Measurements from ENCODE around the gene C20orf173.

Gene C20orf173

DNA sequence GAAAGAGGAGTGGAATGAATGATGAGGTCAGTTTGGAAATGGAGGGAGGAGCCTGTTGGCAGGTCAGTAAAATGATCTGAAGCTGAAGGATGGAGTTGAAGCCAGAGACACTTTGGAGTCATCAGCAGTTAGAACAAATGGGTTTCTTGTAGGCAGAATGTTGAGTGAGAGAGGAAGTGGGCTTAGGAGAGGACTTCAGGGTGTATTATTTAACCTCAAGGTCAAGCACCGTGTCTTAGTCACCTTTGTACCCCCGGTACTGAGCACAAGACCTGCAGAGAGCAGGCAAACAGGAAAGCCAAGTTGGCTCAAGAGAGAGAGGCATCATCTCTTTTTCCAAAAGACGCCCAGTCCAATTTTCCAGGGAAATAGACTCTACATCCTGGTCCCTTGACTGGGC lies 23.3 kb downstream of the C20orf173 start:
- no peak for DNase-seq

DNA sequence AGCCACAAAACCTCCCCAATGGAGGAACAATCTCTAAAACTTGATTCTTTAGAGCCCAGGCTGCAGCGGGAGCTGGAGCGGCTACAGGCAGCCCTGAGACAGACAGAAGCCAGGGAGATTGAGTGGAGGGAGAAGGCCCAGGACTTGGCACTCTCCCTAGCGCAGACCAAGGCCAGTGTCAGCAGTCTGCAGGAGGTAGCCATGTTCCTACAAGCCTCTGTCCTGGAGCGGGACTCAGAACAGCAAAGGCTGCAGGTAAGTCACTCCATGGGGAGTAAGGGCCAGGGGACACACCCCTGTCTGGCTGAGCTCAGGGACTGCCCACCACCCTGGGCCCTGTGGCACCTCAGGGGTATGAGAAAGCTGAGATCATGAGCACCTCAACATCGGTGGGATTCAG lies 24.7 kb downstream of the C20orf173 start:
- no peak for DNase-seq

DNA sequence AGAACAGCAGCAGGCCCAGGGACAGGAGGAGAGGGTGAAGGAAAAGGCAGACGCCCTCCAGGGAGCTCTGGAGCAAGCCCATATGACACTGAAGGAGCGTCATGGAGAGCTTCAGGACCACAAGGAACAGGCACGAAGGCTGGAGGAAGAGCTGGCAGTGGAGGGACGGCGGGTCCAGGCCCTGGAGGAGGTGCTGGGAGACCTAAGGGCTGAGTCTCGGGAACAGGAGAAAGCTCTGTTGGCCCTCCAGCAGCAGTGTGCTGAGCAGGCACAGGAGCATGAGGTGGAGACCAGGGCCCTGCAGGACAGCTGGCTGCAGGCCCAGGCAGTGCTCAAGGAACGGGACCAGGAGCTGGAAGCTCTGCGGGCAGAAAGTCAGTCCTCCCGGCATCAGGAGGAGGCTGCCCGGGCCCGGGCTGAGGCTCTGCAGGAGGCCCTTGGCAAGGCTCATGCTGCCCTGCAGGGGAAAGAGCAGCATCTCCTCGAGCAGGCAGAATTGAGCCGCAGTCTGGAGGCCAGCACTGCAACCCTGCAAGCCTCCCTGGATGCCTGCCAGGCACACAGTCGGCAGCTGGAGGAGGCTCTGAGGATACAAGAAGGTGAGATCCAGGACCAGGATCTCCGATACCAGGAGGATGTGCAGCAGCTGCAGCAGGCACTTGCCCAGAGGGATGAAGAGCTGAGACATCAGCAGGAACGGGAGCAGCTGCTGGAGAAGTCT lies 25.5 kb downstream of the C20orf173 start:
- DNase-seq: no peak

DNA sequence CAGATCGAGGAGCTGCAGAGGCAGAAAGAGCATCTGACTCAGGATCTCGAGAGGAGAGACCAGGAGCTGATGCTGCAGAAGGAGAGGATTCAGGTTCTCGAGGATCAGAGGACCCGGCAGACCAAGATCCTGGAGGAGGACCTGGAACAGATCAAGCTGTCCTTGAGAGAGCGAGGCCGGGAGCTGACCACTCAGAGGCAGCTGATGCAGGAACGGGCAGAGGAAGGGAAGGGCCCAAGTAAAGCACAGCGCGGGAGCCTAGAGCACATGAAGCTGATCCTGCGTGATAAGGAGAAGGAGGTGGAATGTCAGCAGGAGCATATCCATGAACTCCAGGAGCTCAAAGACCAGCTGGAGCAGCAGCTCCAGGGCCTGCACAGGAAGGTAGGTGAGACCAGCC lies 26.2 kb downstream of the C20orf173 start:
- DNase-seq: no peak

DNA sequence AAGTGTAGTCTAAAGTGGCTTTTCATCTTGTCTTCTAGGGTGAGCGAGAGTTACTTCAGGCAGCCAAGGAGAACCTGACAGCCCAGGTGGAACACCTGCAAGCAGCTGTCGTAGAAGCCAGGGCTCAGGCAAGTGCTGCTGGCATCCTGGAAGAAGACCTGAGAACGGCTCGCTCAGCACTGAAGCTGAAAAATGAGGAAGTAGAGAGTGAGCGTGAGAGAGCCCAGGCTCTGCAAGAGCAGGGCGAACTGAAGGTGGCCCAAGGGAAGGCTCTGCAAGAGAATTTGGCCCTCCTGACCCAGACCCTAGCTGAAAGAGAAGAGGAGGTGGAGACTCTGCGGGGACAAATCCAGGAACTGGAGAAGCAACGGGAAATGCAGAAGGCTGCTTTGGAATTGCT lies 27.1 kb downstream of the C20orf173 start:
- no peak for DNase-seq

DNA sequence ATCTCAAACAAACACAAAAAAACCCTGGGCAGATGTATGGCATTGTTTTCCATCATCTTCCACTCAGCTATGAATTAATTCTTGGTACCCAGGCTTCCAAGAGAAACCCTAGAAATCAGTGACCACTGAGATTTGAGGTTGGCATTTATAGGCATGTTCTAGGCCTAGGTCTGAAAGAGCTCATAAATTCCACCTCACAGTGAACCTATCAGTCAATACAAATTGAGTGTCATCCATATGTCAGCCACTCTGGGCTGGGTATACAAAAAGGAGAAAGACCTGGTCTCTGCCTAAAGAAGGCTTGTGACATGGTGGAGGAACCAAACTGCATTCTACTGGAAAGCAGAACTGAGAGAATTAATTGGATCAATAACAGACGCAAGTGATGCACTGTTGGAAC lies 30.2 kb downstream of the C20orf173 start:
- DNase-seq: no peak

DNA sequence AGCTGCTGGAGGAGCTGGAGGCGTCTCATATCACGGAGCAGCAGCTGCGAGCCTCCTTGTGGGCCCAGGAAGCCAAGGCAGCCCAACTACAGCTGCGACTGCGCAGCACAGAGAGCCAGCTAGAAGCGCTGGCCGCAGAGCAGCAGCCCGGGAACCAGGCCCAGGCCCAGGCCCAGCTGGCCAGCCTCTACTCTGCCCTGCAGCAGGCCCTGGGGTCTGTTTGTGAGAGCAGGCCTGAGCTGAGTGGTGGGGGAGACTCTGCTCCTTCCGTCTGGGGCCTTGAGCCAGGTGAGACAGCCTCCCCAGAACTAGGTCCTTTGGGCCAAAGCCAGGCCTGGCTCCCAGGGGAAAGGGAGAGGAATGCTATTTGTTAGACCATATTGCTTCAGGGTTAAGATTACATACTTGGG lies 31.7 kb downstream of the C20orf173 start:
- DNase-seq: no peak

DNA sequence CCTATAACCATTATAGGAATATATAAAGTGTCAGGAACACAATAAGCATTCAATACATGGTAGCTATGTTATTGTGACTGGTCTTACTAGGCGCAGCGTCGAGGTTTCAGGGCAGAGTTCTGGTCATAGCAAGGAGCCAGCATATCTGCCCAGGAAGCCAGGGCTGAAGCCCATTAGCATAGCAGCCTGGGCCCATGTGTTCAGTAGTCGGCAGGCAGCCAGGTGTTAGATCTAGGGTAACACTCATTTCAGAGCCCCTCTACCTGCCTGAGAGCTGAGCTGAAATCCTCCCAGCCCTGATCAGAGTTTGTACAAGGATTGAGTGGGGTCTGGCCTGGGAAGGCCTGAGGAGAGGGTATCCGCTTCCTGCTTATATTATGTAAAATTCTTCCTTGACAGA lies 32.1 kb downstream of the C20orf173 start:
- no peak for DNase-seq

DNA sequence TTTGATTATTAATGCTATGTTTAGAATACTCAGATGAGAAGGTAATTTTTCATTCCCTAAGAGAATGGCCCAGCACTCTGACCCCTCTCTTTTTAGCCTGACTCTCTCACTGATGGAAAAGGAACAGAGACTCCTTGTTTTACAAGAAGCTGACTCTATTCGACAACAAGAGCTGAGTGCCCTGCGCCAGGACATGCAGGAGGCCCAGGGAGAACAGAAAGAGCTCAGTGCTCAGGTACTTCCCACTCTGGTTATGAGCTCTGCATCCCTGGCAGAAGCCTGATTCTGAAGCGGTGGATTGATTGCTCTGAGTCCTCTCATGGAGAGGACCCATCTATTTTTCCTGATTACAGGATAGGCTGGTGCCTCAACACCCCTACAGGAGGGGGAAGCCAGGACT lies 33.0 kb downstream of the C20orf173 start:
- DNase-seq: no peak

DNA sequence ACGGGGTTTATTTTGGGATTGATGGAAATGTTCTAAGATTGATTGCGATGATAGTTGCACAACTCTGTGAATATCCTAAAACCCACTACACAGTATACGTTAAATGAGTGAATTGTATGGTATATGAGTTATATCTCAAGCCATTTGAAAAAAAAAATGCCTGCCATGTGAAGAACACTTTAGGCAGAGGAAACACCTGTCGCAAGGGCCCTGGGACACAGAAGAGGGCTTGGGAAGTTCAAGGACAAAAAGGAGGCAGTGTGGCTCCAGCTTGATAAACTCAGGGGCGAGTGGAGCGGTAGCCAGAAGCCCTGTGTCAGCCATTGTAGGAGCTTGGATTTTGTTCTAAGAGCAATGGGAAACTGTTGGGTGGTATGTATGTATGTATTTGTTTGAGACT lies 37.1 kb downstream of the C20orf173 start:
- DNase-seq: no peak

DNA sequence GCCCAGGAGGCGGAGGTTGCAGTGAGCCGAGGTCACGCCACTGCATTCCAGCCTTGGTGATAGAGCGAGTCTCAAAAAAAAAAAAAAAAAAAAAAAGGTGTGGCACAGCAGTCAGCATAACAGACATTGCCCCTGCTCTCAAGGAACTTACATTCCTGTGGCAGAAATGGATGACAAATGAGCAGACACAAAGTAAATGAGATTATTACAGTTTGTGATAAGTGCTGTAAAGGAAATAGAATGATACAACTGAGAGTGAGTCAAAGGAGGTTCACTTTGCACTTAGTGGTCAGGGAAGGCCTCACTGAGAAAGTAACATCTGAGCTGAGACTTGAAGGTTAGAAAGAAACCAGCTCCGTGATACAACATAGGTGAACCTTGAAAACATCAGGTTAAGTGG lies 37.6 kb downstream of the C20orf173 start:
- peak in 1 of 5 experiments; percentile 45 for DNase-seq

DNA sequence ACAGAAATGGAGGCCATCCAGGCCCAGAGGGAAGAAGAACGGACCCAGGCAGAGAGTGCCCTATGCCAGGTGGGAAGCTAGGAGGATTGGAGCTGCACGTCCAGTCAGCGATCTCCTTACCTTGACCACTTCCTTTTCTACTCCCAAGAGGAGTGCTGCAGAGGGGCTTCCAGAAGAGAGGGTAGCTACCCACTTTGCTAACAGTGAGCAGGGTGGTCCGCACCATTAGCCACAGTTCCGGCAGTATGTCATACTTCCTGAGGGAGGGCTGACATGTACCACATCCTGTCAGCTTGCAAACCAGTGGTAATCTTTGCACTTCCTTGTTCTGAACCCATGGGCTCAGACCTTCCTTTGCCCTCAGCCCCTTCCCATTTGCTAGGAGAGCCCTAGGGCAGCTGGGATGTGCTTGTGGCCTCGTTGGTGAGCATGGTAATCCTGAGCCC lies 38.7 kb downstream of the C20orf173 start:
- DNase-seq: peak in 4 of 5 experiments; percentile 25 to 92 (median 58)

DNA sequence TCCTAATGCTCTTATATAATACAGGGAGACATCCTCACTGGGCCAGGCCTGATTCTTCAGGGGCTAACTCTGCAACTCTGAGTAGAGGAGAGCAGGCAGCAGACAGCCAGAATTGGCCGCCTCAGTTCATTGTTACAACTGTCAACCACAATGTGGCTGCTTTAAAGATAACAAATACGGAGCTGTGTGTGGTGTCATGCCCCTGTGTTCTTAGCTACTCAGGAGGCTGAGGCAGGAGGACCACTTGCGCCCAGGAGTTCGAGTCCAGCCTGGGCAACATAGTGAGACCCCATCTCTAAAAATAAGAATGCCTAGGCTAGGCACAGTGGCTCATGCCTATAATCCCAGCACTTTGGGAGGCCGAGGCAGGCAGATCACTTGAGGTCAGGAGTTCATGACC lies 39.7 kb downstream of the C20orf173 start:
- DNase-seq: peak in 2 of 5 experiments; percentile 1 to 85

DNA sequence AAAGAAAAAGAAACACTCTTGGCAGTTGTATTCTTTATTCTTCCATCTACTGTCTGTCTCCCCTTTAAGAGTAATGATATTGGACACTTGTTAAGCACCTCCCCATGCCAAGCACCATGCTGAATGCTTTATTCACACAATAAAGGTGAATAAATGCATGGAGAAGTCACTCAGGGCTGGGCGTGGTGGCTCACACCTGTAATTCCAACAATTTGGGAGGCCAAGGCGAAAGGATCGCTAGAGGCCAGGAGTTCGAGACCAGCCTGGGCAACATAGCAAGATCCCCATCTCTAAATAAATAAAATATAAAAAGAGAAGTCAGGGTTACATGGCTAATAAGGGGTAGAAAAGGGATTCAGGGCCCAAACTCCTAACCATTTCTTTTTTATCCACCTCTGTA lies 42.0 kb downstream of the C20orf173 start:
- no peak for DNase-seq

DNA sequence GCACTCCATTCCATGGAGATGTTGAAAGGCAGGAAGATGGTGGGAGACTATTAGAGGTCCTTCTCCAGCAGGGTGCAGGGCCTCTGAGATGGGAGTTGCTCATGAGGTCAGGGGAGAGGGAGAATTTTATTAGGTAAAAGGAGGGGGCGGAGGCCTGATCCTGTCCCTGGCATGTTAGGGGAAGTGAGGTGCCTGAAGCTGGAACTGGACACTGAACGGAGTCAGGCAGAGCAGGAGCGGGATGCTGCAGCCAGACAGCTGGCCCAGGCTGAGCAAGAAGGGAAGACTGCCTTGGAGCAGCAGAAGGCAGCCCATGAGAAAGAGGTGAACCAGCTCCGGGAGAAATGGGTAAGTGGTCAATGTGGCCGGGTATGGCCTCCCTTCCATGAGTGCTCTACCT lies 49.7 kb downstream of the C20orf173 start:
- DNase-seq: no peak

DNA sequence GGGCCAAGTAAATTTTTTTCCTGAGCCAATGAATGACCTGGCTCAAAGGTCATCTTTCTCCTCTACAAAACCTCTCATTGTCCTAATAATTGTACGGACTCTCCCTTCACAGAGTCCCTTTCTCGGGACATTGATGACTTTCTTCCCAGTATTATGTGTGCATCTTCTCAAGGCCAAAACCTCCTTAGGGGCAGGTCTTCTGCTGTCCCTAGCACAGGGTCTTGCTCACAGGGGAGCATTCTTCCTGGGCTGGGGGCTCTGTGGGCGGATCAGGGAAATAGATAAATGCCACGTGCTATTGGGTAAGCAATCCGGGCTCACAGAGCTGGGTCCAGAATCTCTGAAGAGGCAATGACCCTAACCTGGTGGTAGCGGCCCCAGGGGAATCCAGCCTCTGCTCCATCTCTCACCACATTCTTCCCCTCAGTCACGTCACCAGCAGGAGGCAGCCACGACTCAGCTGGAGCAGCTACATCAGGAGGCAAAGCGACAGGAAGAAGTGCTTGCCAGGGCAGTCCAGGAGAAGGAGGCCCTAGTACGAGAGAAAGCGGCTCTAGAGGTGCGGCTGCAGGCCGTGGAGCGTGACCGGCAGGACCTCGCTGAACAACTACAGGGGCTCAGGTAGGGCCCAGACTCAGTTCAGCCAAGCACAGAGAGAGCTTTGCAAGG lies 50.5 kb downstream of the C20orf173 start:
- DNase-seq: peak in 1 of 5 experiments; percentile 17

Data from T-helper 2 cell (primary cell).